MG63 (cell line): ENCODE measurements around the gene TTC7B. TPM values are rescaled to one million over a fixed set of nuclear protein-coding genes. Genes with fewer than 3 reads are reported as not detected.

Experiments
- DNase-seq: peaks from one replicate; pipeline ENCODE4 v3.0.0-alpha.2; 2020
- H3K27me3 ChIP-seq: fragments of 250-450 bp; sonication (Bioruptor Pico); 2 replicates; pipeline ENCODE4 v1.5.1; 2020; ENCODE audit warnings: mild to moderate bottlenecking, moderate library complexity
- H3K36me3 ChIP-seq: fragments of 250-450 bp; sonication (Bioruptor Pico); 2 replicates; pipeline ENCODE4 v1.5.1; 2020; ENCODE audit warnings: mild to moderate bottlenecking, moderate library complexity
- H3K4me3 ChIP-seq: fragments of 250-450 bp; sonication (Bioruptor Pico); 2 replicates; pipeline ENCODE4 v1.5.1; 2020; ENCODE audit warnings: mild to moderate bottlenecking, moderate library complexity
- H3K9me3 ChIP-seq: fragments of 250-450 bp; sonication (Bioruptor Pico); 2 replicates; pipeline ENCODE4 v1.5.1; 2020; ENCODE audit warnings: mild to moderate bottlenecking, moderate library complexity
- total RNA-seq: library from RNA; depleted of rRNA; stranded (reverse); fragments of >200 nt; shearing (Covaris generic); gene quantifications from 2 replicates; pipeline ENCODE4 v1.2.3, GENCODE V29; 2014; ENCODE audit warnings: low replicate concordance; rRNA removed

Gene TTC7B
- total RNA-seq, 1 experiment from 2014 or later, result 30.0 TPM

DNA sequence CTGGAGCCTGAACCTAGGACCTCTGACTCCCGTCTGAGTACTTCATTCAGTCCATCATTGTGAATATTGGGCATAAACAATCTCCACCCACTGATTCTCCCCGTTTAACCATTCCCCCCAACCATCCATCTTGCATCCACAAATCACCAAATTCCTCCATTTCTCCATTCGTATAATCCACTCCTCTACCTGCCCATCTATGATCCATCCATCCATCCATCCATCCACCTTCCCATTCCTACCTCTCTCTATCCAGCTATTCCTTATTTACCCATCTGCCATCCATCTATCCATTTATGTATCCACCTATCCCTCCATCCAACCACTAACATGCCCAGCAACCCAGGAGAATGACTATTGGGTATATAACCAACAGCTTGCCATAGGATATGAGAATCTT is 331.9 kb downstream of the TTC7B start:
- Histone ChIP-seq H3K9me3 (no peaks in the 10 kb centered on the region), H3K27me3 (no peaks in the 10 kb centered on the region), H3K36me3 (no peaks in the 10 kb centered on the region), H3K4me3 (no peak overlapping the region)
- DNase-seq, result no peak

DNA sequence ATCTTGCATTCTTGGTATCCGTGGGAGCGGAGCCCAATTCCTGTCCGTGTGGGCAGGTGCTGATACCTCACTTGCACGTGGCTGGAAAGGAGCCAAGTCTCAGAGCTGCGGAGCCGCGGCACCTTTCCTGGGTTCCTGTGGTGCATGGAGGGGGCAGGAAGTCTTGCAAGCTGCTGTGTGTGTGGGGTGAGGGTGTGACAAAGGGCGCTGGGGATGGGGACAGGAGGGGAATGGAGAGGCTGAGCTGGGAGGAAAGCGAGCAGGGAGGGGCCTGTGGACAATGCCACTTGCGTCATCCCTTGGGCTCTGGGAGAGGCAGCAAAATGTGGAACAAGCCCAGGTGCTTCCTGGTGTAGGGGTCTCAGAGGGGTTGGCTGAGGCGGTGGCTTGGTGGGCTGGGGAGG is 332.7 kb downstream of the TTC7B start:
- DNase-seq, result no peak

DNA sequence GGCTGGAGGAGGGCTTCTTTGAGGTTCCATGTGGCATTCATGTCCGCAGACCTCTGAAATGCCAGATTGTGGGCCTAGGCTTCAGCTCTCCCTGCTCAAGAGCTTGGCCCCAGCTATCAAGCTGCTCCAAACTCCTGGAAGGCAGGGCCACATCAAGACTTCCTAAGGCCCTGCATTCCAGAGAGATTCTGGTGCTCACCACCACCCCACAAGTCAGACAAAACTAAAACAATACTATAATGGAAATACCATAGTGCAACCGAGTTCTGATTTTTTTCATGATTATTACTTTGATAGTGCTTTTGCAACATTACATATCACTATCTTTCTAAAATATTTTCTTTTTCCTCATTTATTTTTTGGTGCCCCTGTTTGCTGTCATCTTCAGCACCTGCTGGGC is 333.1 kb downstream of the TTC7B start:
- Histone ChIP-seq H3K9me3 (no peaks in the 10 kb centered on the region), H3K36me3 (no peaks in the 10 kb centered on the region), H3K4me3 (no peak overlapping the region), H3K27me3 (no peaks in the 10 kb centered on the region)
- DNase-seq, result no peak

More for the DNA sequence above, 332.7 kb downstream of the TTC7B start:
- Histone ChIP-seq H3K27me3 (no peaks in the 10 kb centered on the region), H3K4me3 (no peak overlapping the region), H3K36me3 (no peaks in the 10 kb centered on the region), H3K9me3 (no peaks in the 10 kb centered on the region)

DNA sequence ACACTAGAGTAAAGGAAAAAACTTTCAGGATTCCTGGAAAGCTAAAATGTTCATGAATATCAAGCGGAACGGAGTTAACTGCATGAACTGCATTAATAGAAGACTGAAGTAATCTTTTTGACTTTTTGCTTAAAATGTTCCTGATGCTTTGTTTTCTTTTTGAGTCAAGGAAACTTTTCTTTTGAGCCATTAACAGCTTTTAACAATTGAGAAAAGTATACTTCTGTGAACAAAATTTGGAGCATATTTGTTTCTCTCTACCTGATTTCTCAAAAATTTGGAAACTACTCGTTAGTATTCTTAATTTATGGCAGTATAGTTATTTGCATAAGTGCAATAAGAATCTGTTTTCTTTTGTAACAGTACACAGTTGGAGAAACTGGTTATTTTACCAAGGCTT is 340.9 kb downstream of the TTC7B start:
- no peaks in the 10 kb centered on the region for H3K36me3 ChIP-seq
- no peak for DNase-seq
- H3K9me3 ChIP-seq, result 0 out of 2 replicates have a peak, but pooled peaks cover 3% of the 10 kb centered on the region
- H3K27me3 ChIP-seq, result peaks cover 2% of the 10 kb centered on the region; the same call in 1 of the 2 replicates
- H3K4me3 ChIP-seq, result no peak overlapping the region

Other genes starting within 250 kb of the TTC7B start
- gene RPS6KA5, start 244.2 kb upstream of the TTC7B start, total RNA-seq, result 1.5 and 2.9 TPM in 2 replicates